Iris pigment epithelial cell (primary cell): ENCODE measurements around the gene HMHB1.
A peak's percentile ranks its signal among the peaks of the same experiment; 100 is the strongest.
"Not testable (repeated sequence)": the region's sequence is repeated elsewhere in the genome, so short reads cannot be mapped to it uniquely, and the experiment has no call there.

Experiments used
- DNase-seq: peaks from one replicate; pipeline ENCODE4 v3.0.0-alpha.2; 2011; ENCODE audit warnings: low read depth

The HMHB1 gene

DNA sequence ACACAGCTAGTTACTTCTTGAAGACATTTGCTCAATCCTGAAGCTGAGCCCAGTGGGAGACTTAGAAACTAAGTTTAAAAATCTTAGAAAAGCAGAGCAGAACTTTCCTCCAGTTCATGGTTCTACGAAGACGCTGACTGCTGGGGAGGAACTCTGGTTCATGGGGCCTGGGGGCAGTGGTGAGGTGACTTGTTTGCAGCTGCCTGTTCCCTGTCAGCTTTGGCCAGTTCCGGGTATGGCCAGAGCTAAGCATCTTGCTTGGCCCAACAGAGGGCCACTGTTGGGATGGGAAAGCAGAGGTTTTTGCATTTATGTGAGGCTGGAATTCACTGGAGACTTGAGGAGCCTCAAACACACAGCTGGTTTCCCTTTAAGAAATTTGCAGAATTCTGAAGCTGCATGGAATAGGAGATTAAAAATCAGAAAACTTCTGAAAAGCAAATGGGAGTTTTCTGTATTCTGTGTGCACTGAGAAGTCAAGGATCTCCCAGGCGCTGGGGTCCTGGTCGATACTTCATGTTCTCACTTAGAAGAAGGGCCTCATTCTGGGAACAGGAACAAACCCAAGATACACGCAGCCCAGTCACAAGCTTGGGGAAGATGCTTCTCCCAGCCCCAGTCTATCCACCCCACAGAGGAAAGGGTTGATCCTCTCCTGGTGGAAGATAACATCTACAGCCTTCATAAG lies 10.6 kb upstream of the HMHB1 start:
- no peak for DNase-seq

DNA sequence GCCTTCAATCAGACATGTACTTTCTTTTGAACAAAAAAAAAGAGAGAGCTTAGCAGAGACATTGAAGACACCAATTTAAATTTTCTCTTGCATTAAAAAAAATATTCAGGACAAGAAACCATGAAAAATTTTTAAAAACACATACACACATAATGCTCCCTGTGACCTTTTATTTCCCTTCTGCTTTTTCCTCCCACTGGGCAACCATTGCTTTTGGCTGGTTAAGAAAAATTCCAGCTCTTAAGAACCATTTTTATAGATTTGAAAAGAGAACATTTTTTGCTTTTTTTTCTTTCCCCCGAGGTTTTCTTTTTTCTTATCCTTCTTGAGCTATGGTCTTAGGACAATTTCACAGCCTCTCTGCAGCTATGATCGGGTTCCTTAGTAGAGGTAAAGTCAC lies 6.1 kb upstream of the HMHB1 start:
- no peak for DNase-seq

DNA sequence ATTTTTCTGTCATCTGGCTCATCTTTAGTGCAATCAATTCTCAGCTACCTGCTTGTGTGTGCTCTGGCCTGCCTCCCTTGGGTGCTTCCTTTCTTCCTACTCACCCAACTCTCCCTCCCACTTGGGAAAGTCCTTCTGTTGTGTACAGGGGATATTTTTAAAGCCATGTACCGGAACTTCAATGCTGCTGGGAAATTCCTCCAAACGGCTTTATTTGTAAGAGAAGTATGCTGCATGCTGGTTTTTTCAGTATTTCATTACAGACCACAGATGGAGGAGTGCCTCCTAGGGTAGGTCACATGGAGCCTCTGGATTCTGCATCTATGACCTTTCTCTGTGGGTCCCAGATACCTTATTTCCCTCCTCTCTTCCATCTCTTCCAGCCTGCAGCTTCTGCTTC lies 5.4 kb upstream of the HMHB1 start:
- DNase-seq = peak; percentile 53

DNA sequence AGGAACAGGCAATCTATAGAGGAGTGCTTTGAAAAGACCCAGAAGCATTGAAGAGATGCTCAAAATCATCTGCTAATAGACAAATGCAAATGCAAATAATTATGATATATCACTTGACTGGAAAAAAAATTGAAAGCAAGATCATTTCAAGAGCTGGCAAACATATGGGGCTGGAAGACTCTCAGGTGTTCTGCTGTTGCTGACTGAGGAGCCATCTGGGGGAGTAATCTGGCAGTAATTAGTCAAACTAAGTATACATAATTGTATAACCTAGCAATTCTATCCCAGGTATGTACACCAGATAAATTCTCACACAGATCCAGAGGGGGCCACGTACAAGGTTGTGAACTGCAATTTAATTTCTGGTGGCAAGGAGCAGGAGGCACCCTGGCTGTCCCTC lies 4.6 kb upstream of the HMHB1 start:
- DNase-seq = no peak

DNA sequence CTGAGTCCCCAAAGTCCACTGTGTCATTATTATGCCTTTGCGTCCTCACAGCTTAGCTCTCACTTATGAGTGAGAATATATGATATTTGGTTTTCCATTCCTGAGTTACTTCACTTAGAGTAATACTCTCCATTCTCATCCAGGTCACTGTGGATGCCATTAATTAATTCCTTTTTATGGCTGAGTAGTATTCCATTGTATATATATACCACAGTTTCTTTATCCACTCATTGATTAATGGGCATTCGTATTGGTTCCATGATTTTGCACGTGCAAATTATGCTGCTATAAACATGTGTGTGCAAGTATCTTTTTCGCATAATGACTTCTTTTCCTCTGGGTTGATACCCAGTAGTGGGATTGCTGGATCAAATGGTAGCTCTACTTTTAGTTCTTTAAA lies 4.4 kb downstream of the HMHB1 start:
- DNase-seq = not testable (repeated sequence)

DNA sequence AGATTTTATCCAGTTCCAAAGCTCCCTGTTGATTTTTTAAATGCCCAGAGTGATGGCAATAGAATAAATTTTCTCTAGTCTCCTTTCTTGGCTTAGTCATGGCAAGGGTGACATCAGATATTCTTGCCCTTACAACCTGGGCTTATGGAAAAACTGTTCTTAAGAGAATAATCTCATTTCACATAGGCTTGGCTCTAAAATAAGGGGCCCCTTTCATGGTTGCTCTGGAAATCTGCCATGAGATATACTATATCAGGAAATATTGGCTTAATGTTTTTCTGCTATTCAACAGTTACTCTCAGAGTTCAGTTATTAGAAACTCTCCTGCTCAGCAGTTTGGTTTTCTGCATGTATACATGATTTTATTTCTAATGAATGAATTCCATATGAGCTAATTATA lies 7.8 kb downstream of the HMHB1 start:
- DNase-seq = no peak

DNA sequence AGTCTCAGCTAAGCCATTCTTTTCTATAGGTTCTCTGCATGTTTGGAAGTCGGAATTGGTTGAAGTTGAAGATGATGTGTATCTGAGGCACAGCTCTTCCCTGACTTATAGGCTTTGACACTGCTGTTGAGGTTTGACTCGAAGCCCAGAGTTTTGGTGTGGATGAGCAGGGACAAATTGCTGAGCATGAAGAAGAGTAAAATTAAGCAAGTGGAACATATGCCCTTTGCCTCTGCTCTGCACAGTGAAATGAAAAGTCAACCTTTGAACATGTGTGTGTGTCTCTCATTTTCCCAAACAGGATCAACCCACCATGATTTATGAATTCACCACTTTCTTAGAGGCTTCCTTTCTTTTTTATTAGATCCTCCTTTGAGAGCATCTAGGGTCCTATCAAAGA lies 8.5 kb downstream of the HMHB1 start:
- no peak for DNase-seq

DNA sequence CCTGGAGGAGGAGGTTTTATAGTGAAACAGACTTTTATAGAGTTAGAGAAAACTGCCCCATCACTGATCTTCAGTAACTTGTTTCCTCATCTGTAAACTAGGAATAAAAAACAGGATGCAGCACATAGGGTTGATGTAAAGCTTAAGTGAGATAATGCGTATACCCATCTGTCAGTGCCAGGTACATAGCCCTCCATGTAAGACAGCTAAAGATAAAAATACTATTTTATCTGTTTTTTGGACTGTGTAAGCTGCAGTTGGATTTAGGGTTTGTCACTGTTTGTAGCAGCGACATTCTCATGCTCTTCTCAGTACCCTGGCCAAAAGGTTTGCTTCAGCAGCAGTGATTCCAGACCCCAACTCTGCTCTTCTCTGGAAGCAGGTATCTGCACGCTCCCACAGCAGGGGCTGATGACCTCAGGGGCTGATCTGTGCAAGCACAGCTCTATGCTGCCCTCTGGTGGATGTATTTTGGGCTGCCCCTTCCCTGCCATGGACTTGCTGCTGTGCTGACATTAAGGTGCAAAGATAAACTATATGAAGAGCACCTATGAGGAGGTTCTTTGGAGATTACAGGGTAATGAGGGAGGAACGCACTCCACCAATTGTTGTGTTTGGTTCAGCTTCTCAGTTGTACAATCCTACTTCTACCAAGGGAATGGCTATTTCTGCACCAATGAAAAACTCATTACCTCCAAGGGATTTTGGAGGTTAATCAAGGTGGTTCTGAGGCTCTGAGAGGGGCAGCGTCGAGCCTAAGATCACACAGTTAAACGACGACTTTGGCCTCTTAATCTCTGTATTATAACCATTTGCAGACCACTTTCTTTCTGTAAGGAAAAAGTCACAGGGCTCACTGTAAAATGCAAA lies 13.1 kb downstream of the HMHB1 start:
- DNase-seq = peak; percentile 72

DNA sequence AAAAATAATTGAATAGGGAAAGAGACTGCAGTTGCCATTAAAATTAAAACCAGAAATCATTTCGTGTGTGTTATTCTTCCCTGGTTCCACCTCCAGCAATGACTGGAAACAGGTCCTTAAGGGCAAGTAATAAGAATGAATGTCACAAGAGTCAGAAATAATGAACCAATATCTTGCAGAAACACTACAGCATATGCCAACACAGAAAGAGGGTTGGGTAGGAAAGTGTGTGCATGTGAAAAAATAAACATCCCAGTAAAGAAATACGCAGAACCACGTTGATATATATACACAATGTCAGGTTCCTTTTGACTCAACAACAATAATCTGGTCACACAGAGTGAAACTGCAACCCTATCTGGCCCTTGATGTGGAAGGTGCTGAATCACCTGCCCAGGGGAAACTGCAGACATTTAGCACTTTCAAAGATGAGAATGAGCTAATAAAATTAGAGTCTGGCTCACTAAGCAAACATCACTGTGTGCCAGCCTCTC lies 15.0 kb downstream of the HMHB1 start:
- DNase-seq = no peak

DNA sequence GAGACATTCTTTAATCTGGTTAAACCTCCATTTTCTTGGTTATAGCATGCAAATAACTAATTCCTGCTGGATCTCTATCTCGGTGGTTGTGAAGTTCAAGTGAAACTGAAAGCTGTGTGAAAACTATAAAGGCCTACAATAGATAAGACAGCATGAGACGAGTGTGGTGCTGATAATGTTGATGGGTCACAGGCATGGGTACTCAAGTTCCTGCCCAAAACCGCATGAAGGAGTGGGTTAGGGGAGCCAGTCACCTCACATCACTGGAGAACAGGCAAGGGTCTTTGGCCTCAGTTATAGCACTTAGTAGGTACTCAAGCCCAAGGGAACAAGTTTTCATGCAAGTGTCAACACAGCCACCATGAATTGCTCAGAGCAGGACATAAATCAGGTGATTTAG lies 16.7 kb downstream of the HMHB1 start:
- DNase-seq = no peak

DNA sequence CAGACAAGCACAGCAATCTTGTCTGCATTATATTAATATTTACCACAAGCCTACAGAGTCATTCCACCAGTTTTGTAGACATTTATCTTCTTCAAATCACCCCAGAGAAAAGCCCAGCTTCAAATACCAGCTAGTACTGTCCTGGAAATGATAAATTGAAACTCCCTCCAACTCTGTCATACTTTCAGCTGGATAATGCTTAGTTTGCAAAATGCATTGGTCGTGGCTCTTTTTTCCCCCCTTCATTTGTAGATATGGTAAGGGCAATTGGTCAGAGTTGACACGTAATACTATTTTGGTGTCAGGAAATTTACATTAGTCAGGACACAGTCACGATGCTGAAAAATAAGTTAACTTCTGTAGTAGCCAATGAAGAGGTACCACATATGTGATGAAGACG lies 21.2 kb downstream of the HMHB1 start:
- no peak for DNase-seq

DNA sequence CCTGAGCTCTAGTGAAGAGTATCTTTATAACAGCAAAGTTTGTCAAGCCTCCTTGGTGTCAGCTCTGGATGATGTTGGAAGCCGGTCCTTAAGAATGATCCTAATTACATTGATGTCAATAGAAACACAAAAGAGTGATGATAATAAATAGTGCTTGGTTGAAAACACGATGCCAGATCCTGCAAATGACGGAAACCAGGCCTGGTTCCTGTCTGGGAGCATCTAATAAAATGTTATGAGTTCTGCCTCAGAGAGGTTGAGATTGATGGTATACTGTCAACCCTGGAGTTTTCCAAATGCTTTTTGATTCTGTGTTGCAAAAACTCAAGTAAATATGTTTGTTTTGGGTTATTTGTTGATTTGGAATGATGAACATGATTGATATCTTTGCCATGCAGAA lies 23.3 kb downstream of the HMHB1 start:
- no peak for DNase-seq

DNA sequence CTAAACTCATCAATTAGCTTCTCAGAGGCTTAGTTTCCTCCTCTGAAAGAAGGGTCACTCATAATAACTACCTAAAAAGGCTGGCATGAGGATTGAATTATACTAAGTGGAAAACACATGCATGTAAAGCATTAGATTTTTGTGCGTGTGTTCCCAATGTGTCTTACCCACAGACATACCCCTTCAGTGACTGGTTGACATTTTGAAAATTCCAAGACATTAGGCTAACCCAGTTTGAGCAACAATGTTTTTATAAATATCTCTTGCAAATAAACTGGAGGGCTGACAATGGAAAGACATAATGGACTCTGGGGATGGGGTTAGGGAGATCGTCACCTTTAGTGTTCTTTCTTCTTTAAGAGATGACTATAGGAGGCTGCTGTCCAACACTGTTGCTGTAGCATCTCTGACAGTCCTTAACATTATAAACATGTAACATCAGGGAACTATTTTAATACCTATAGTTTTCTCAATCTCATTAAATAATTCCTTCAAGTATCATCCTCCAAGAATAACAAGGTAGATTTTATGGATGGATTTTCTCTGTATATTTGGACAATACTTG lies 24.3 kb downstream of the HMHB1 start:
- no peak for DNase-seq

DNA sequence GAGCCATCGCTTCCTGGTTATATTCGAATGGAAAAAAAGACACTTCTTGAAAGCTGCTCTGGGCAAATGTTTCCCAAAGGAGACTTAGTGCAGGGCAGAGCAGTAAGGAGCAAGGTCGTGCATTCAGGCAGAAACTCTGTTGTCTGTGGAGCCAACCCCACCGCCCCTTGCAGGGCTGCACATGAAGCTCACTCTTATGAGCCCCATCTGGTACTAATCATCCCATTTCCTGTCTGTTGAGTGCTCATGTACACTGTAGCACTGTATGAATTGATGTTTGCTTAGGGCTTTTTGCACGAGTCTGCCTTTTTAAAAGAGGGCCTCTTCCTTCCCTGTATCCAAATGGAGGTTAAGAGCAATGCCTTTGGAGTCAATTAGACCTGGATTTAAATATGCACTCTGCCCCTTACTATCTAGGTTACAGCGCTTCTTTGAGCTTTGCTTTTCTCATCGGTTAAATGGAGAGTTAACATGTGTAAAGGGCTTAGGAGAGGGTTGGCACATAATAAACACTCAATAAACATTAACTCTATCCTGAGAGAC lies 25.4 kb downstream of the HMHB1 start:
- peak; percentile 68 for DNase-seq

DNA sequence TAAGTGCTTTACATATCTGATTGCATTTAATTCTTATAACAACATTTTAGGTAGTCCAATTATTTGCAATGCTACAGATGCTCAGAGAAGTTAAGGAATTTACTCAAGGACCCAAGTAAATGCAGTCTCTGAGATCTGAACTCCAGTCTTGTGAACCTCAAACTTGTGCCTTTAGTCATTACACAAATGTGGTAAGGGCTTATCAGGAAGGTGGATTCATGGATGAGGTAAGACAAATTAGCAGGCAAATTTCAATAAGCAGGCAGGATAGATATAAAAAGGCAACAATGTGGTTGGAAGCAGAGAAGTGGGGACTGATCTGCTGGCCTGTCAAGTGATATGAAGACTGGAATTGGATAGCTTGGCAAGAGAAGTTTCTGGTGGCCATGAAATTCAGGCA lies 29.5 kb downstream of the HMHB1 start:
- DNase-seq = no peak

DNA sequence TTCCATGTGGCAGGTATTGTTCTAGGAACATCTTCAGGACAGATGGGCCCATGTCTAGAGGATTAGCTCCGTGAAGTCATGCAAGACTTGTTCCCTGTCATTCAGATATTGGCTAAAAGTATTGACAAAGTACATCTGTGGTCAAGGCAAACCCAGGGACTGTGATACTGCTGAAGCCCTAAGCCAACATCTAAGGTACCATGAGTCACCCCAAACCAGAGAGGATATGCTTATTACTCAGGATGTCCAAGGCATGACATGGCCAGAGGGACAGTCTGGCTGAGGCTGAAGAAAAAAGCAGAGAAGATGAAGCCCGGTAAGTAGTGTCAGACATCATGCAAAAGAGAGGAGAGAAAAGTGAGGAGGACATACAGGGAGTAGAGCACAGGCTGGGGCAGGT lies 31.0 kb downstream of the HMHB1 start:
- no peak for DNase-seq

DNA sequence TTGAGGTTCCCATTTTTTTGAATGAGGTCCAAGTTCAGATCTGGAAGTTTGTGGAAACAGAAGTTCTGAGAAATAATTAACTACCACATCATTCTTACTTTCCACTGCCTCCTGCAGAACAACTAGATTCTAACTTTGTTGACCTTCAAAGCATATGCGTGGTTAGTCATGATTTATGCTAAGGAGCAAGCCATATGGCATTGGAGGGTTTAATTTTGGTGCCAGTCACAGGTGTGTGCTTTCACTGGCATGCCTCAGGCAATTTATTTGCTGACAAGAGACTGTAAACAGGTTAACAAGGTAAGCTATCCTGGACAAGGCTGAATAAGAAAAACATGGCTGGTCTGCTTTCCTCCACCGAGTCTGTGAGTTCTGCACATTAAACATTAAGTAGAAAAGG lies 31.5 kb downstream of the HMHB1 start:
- DNase-seq = no peak

DNA sequence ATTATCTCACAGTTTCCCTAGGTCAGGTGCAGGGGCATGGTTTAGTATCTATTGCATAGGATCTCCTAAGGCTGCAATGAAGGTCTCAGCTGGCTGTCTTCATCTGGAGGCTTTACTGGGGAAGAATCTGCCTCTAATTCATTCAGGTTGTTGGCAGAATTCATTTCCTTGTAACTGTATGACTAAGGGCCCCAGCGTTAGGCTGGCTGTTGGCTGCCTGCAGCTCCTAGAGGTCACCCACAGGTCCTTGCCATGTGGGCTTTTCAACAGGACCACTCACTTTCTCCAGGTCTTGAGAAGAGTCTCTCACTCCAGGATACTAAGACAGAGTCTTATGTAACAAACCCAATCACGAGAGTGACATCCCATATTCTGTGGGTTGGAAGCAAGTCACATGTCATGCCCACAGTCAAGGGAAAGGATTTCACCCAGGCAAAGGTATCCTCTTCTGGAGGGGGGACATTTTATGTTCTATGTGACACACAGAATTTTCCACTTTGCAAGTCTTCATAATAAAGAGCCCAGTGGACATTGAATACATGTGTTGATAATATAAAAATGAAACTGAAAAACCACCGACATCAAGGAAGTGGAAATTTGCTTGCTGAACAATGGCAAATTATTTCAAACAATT lies 38.2 kb downstream of the HMHB1 start:
- no peak for DNase-seq

DNA sequence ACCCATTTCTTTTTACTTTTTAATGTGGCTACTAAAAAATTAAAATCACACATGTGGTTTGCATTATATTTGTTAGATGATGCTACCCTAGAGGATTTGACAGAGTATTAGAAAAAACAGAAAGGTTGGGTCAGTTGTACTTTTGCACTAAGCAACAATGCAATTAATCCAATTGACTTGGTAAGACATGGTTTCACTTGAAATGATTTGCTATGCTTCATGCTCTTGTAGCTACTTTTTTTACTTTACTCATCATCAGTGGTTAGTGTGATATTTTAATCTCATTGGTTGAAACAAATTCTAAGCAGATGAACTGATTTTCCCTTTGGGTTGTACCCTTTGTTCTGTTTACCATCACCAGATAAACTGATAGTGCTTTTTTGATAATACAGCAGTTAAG lies 39.4 kb downstream of the HMHB1 start:
- no peak for DNase-seq

DNA sequence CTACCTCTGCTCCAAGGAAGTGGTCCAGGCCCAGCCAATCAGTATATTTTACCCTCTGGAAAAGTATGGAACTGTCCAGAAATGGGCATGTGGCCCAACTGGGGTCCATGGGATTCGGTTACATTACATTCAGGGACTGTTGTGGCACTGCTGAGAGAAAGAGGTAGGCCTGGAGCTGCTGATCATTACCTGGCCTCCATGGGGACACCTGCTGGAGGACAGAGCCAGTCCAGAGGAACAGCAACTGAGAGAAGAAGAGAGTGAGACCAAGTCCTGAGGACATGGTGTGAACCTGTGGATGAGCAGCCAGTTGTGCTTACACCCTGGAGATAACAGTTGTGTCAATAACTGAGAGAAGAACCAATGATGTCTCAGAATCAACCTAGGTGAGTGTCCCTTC lies 48.2 kb downstream of the HMHB1 start:
- DNase-seq = no peak

DNA sequence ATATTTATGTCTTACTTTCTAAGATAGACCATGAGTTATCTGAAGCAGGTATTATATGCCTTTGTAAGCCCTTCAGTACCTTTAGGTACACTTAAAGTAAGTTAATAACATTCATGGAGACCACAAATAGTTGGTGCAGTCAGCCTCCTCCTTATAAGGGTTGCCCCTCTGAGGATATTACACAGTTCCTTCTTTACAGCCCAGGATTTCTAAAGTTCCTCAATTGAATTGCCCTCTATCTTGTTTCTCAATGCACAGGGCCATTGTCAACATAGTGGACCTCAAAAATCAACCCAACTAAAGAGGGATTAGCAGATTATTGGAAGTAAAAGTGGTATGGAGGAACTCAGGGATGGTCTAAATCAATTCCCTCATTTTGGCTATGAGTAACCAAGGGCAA lies 50.3 kb downstream of the HMHB1 start:
- no peak for DNase-seq

DNA sequence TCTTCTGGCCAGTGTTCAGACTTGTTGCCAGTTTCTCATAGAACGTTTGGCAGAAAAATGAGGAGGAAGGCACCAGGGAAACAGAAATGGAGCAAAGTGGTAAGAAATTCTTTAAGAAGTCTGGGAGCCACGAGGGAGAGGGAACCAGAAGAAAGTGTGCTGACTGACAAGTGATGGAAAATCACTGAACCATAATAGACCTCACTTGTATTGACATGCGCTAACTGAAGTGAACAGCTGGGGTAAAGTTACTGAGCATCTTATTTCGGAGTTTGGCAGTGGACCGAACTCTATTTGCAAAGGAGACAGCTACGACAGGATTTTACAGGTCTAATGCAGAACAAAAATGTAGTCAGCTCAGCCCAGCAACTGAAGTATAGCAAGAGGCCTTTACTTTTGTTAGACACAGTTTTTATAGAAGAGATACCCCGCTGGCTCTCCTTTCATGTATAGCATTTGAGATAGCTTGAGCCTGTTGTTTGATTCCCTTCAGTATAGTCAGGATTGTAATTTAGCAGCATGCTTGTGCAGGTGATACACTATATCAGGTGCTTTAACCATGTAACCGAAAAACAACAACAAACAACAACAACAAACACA lies 53.6 kb downstream of the HMHB1 start:
- DNase-seq = no peak
